ENCODE data around the gene ENTPD6. TPM values are rescaled to one million over a fixed set of nuclear protein-coding genes. Genes with fewer than 3 reads are reported as not detected.

The ENTPD6 gene
- total RNA-seq, 1 donor from 2014 or later = 44.4 TPM

DNA sequence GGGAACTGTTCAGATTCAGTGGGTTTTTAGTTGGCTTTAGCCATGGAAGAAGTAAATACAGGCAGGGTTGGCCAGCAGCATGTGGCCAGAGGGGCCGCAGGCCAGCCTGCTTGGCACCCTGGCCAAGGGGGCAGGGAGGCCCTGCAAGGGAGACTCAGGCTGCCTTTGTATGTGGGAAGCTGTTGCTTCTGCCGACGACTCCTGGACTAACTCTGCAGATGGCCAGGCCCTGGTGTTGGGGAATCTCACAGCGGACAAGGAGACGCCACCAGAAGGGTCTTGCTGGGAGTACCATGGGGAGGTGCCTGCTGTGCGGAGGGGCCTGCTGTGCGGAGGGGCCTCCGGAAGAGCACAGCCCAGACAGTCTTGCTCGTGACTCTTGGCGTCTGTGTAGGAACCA is 77.5 kb downstream of the ENTPD6 start:
- CTCF ChIA-PET = no interaction called here
- intact Hi-C loops (cut with micrococcal nuclease) = no loop called here
- H3K4me3 Mint-ChIP-seq = no peak overlapping the region
- DNase-seq (peak; percentile 8), ATAC-seq (ENCODE audit: low read depth) (no peak)
- TF ChIP-seq, protein P1, sequence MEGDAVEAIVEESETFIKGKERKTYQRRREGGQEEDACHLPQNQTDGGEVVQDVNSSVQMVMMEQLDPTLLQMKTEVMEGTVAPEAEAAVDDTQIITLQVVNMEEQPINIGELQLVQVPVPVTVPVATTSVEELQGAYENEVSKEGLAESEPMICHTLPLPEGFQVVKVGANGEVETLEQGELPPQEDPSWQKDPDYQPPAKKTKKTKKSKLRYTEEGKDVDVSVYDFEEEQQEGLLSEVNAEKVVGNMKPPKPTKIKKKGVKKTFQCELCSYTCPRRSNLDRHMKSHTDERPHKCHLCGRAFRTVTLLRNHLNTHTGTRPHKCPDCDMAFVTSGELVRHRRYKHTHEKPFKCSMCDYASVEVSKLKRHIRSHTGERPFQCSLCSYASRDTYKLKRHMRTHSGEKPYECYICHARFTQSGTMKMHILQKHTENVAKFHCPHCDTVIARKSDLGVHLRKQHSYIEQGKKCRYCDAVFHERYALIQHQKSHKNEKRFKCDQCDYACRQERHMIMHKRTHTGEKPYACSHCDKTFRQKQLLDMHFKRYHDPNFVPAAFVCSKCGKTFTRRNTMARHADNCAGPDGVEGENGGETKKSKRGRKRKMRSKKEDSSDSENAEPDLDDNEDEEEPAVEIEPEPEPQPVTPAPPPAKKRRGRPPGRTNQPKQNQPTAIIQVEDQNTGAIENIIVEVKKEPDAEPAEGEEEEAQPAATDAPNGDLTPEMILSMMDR (IDR thresholded peaks at IDR 0.05) = no peak
- H3K27me3 Mint-ChIP-seq = no peaks in the 10 kb centered on the region
- POLR2A ChIA-PET = no interaction called here
- H3K9me3 Mint-ChIP-seq = no peaks in the 10 kb centered on the region
- H3K36me3 Mint-ChIP-seq (ENCODE audit: low read depth) = peaks cover 77% of the 10 kb centered on the region
- H3K4me1 Mint-ChIP-seq = no peaks in the 10 kb centered on the region
- H3K27ac Mint-ChIP-seq = no peak overlapping the region

DNA sequence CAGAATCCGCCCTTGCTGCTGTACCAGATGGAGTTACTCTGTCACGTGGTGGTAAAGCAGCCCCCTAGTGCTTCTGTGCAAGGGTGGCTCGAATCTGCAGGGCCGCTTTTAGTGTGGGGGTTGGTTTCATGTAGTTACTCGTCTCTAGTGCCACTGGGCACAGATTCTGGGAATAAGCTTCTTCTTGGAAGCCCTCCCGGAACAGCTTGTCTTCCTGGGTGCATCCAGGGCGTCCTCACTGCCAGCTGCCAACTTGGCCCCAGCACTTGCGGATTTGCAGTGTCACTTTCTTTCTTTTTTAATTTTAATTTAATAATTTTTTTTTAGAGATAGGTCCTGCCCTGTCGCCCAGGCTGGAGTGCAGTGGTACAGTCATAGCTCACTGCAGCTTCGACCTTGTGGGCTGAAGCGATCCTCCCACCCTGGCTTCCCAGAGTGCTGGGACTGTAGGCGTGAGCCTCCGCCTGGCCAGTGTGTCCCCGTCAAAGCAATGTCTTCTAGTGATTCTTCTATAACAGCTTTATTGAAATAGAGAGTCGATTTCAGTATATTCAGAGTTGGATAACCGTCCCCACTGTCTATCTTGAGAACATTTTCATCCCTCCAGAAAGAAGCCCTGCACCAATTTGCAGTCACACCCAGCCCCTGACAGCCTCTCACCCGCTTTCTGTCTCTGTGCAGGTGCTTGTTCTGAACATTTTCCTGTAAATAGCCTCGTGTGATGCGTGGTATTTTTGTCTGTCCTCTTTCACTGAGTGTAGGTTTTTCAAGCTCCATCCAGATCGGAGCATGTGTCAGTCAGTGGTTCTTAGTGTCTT is 78.2 kb downstream of the ENTPD6 start:
- Mint-ChIP-seq H3K4me3 (no peak overlapping the region), H3K9me3 (no peaks in the 10 kb centered on the region), H3K27ac (no peak overlapping the region), H3K27me3 (no peaks in the 10 kb centered on the region), H3K36me3 (ENCODE audit: low read depth) (peaks cover 76% of the 10 kb centered on the region), H3K4me1 (no peaks in the 10 kb centered on the region)
- DNase-seq (peak; percentile 4), ATAC-seq (ENCODE audit: low read depth) (no peak)
- TF ChIP-seq, protein P1 (IDR thresholded peaks at IDR 0.05) = no peak
- POLR2A ChIA-PET = no interaction called here
- CTCF ChIA-PET = no interaction called here
- intact Hi-C loops (cut with micrococcal nuclease) = no loop called here

DNA sequence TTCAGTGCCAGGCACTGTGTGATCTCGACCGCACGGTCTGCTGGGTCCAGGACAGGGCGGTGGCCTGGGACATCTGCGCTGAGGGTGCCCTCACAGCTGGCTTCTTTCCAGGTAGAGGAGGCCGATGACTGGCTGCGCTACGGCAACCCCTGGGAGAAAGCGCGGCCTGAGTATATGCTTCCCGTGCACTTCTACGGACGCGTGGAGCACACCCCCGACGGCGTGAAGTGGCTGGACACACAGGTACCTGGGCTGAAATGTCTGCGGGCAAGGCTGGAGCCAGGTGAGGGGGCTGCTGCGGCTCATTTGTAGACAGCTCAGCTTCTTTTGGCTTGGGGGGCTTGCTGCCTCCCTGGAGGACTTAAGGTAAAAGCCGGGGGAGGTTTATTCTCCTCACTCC is 79.0 kb downstream of the ENTPD6 start:
- ATAC-seq (ENCODE audit: low read depth) = no peak
- intact Hi-C loops (cut with micrococcal nuclease) = no loop called here
- Mint-ChIP-seq H3K27ac (no peak overlapping the region), H3K36me3 (ENCODE audit: low read depth) (peaks cover 73% of the 10 kb centered on the region), H3K27me3 (no peaks in the 10 kb centered on the region), H3K4me1 (no peaks in the 10 kb centered on the region), H3K4me3 (no peak overlapping the region), H3K9me3 (no peaks in the 10 kb centered on the region)
- POLR2A ChIA-PET = no interaction called here
- CTCF ChIA-PET = no interaction called here
- TF ChIP-seq, protein P1 (IDR thresholded peaks at IDR 0.05) = no peak
- peak; percentile 4 for DNase-seq

DNA sequence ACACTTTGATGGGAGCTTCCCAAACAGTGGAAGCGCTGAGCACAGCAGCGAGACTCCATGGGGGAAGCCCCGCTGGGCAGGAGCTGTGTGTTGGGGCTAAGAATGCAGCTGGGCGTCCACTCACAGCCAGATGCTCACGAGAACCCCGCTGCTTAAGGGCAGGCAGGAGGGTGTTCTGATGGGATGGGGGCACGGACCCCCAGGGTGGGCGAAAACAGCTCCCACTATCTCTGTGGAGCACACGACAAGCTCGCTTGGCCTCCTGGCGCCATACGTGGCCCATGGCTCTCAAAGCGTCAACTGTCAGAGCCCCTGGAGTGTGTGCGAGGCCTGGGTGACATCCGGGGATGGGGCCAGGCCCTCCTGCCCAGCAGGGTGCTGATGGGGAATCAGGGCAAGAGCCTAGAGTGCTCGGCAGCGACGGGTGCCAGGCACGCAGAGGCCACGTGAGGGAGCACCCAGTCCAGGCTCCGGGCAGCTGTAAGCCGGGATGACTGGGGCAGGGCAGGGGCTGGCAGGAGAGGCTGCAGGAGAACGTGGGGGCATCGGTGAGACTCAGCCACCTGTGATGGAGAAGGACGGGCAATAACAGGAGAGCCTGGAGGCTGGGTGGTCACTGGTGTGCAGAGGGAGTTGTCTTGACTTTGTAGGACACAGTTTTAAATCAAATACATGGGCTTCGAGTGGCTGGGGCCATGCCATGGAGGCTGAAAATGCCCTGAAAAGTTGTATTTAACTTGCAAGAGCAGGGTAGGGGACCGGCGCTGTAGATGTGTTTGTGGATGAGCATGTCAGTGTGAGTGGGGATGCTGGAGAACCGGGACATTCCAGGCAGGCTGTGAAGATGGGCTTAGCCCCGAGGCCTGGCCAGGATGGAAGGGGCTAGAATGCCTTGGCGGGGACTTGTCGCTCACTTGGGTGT is 79.6 kb downstream of the ENTPD6 start:
- peak; percentile 12 for DNase-seq
- Mint-ChIP-seq H3K36me3 (ENCODE audit: low read depth) (peaks cover 73% of the 10 kb centered on the region), H3K9me3 (no peaks in the 10 kb centered on the region), H3K4me3 (no peak overlapping the region), H3K27me3 (no peaks in the 10 kb centered on the region), H3K27ac (no peak overlapping the region), H3K4me1 (peaks cover 6% of the 10 kb centered on the region)
- POLR2A ChIA-PET = no interaction called here
- ATAC-seq (ENCODE audit: low read depth) = no peak
- TF ChIP-seq, protein P1 (IDR thresholded peaks at IDR 0.05) = no peak
- CTCF ChIA-PET = no interaction called here
- intact Hi-C loops (cut with micrococcal nuclease) = no loop called here

Measured in activated B cell treated with CpG ODN at 0.5 μM for 24 hours (primary cell).